K562 (cell line): ENCODE measurements around the gene POLR3GL. TPM values are rescaled to one million over a fixed set of nuclear protein-coding genes. Genes with fewer than 3 reads are reported as not detected.

Experiments
- CHD2 ChIP-seq: IDR thresholded peaks from 2 replicates; pipeline ENCODE4 v1.6.1; 2011; ENCODE audit warnings: low read depth, low read length
- CREBBP ChIP-seq: IDR thresholded peaks from one replicate; pipeline ENCODE4 v1.6.1; 2012; ENCODE audit warnings: low read depth, mild to moderate bottlenecking, control low read depth, inconsistent platforms, low read length
- CTBP1 ChIP-seq: fragments of 450-650 bp; IDR thresholded peaks from 2 replicates; pipeline ENCODE4 v1.6.1; 2016; ENCODE audit warnings: borderline replicate concordance
- ETV5 ChIP-seq: sonication (generic); formaldehyde crosslinking; IDR thresholded peaks from 2 replicates; pipeline ENCODE4 v1.4.0; 2020; ENCODE audit warnings: low read depth, mild to moderate bottlenecking, missing genetic modification reagents
- FOSL1 ChIP-seq: fragments of 200-800 bp; sonication (Bioruptor generic); conservative IDR thresholded peaks from 2 replicates; pipeline ENCODE4 v1.6.1; 2016; ENCODE audit warnings: missing genetic modification characterization, missing compliant biosample characterization
- KAT2B ChIP-seq: IDR thresholded peaks from one replicate; pipeline ENCODE4 v1.6.1; 2012; ENCODE audit warnings: low read depth, mild to moderate bottlenecking, control low read depth, inconsistent platforms, low read length, moderate library complexity
- KLF10 ChIP-seq: fragments of 250-450 bp; sonication (Bioruptor Pico); IDR thresholded peaks from 2 replicates; pipeline ENCODE4 v1.6.1; 2021; ENCODE audit warnings: matching md5 sums
- MEF2A ChIP-seq: IDR thresholded peaks from 2 replicates; pipeline ENCODE4 v1.6.1; 2011; ENCODE audit warnings: low read depth, mild to moderate bottlenecking, low read length, moderate library complexity; ENCODE audit not compliant: control insufficient read depth
- NFE2 ChIP-seq: IDR thresholded peaks from 2 replicates; pipeline ENCODE4 v1.6.1; 2014; ENCODE audit warnings: antibody characterized with exemption, low read depth
- POLR2G ChIP-seq: fragments of 200-400 bp; formaldehyde crosslinking; IDR thresholded peaks from 2 replicates; pipeline ENCODE4 v1.6.1; 2017; ENCODE audit warnings: low read depth, mild to moderate bottlenecking, antibody characterized with exemption, low read length, moderate library complexity
- SMARCA5 ChIP-seq: fragments of 450-650 bp; IDR thresholded peaks from 2 replicates; pipeline ENCODE4 v1.6.1; 2016
- ZNF121 ChIP-seq: sonication (generic); formaldehyde crosslinking; conservative IDR thresholded peaks from 2 replicates; pipeline ENCODE4 v1.8.0; 2022; ENCODE audit warnings: missing genetic modification reagents
- ZNF695 ChIP-seq: fragments of 450-650 bp; formaldehyde crosslinking; IDR thresholded peaks from 2 replicates; pipeline ENCODE4 v1.4.0; 2020; ENCODE audit warnings: mild to moderate bottlenecking, moderate library complexity
- polyA plus RNA-seq, 8 experiments: library from polyadenylated mRNA; depleted of rRNA in 4 of 8; stranded (reverse) in 5 of 8; unstranded in 3 of 8; fragments of >200 nt; fragmentation: Nextera tagmentation in 2 of 8; fragmentation: Illumina TruSeq in 1 of 8; extraction: Ambion mirVana in 2 of 8; extraction: Trizol in 1 of 8; gene quantifications; 2 replicates each; pipeline versions ENCODE4 v1.2.1 to v1.2.3, GENCODE V29; 2011 to 2014; ENCODE audit warnings: inconsistent platforms in 1 of 8, missing spikeins in 1 of 8
- total RNA-seq, 7 experiments: library from RNA; depleted of rRNA in 6 of 7; stranded (reverse); fragments of >200 nt in 6 of 7; fragmentation: Illumina TruSeq in 2 of 7; extraction: Trizol in 2 of 7; gene quantifications; 2 replicates each; pipeline versions ENCODE4 v1.2.1 to v1.2.3, GENCODE V29; 2011 to 2021; ENCODE audit warnings: low replicate concordance in 1 of 7
- TF ChIP-seq, protein P1 (sequence below): fragments of 250-450 bp; sonication (Bioruptor Pico); IDR thresholded peaks from 2 replicates; pipeline ENCODE4 v1.5.0; 2021; ENCODE audit warnings: mild to moderate bottlenecking, moderate library complexity
- TF ChIP-seq, protein P2 (sequence below), 3 experiments: fragments of 200-800 bp in 1 of 3; fragments of 250-450 bp in 1 of 3; fragments of 450-650 bp in 1 of 3; sonication (Bioruptor Pico) in 1 of 3; sonication (Bioruptor generic) in 1 of 3; formaldehyde crosslinking in 1 of 3; IDR thresholded peaks; 2 replicates each; pipeline versions ENCODE4 v1.6.1 to v1.8.0; 2016 to 2022; ENCODE audit warnings: mild to moderate bottlenecking in 2 of 3, missing genetic modification characterization in 2 of 3, missing compliant biosample characterization in 1 of 3, moderate library complexity in 1 of 3
- TF ChIP-seq, protein P3 (sequence below), 2 experiments: fragments of 250-450 bp in 1 of 2; fragments of 450-650 bp in 1 of 2; sonication (Bioruptor Pico) in 1 of 2; IDR thresholded peaks; 2 replicates each; pipeline versions ENCODE4 v1.6.1 to v1.8.0; 2016 to 2021; ENCODE audit warnings: mild to moderate bottlenecking in 2 of 2, moderate library complexity in 2 of 2, missing compliant biosample characterization in 1 of 2, missing genetic modification characterization in 1 of 2
- TF ChIP-seq, protein P4 (sequence below), 3 experiments: fragments of 200-800 bp in 1 of 3; sonication (Bioruptor generic) in 1 of 3; sonication (generic) in 1 of 3; formaldehyde crosslinking in 1 of 3; IDR thresholded peaks; 2 replicates each; pipeline versions ENCODE4 v1.6.1 to v1.8.0; 2016 to 2022; ENCODE audit warnings: mild to moderate bottlenecking in 2 of 3, missing compliant biosample characterization in 2 of 3, missing genetic modification characterization in 2 of 3, missing genetic modification reagents in 1 of 3

POLR3GL gene
- total and polyA plus RNA-seq, 9 of the 15 experiments (the other 6 are each of a cell fraction or from before 2014, with no cell fraction given): 14.6 to 48.4 (median 38.2) TPM

DNA sequence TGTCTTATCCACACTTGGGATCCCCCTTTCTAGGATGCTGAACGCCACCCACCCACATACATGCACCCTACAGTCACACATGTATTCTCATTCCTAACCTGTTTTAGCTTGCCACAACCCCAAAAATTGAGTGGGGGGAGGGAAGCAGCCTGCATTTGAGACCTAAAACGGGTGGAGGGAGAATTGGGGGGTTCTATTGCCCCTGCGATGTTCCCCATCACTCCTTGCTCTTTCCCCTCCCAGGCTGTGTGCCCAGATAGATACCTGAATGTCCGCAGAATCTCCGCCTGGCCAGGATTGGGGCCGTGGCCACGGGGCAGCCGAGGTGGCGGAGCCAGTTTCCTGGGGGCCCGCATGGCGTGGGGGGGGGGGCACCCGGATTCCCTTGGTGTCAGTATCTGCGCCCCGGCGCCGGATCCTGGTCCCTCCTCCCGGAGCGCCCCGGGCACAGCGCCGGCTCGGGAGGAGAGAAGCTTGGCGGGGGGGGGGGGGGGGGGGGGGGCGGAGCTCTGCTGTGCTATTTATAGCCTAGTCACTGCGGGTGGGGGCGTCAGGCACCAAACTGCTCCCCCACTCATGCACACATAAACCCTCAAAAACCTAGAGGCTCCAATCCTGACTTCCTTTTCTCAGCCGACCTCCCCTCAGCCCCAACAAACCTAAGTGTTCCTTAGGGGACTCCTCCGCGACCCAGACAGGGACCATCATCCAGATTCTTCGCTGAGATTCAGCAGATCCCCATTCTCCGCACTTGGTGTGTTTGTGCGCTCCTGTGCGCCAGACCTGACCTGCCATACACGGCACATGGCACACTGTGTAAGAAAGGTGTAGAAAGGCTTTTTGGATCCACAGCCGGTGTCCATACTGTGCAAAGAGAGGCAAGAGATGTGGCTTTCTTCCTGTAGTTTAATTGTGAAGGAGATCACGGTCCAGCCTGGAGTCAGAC, 2.1 kb upstream of the POLR3GL start (continued):
- TF ChIP-seq POLR2G: 0 out of 2 replicates have a peak, but pooled peaks have one; percentile 29
- TF ChIP-seq, protein P1, sequence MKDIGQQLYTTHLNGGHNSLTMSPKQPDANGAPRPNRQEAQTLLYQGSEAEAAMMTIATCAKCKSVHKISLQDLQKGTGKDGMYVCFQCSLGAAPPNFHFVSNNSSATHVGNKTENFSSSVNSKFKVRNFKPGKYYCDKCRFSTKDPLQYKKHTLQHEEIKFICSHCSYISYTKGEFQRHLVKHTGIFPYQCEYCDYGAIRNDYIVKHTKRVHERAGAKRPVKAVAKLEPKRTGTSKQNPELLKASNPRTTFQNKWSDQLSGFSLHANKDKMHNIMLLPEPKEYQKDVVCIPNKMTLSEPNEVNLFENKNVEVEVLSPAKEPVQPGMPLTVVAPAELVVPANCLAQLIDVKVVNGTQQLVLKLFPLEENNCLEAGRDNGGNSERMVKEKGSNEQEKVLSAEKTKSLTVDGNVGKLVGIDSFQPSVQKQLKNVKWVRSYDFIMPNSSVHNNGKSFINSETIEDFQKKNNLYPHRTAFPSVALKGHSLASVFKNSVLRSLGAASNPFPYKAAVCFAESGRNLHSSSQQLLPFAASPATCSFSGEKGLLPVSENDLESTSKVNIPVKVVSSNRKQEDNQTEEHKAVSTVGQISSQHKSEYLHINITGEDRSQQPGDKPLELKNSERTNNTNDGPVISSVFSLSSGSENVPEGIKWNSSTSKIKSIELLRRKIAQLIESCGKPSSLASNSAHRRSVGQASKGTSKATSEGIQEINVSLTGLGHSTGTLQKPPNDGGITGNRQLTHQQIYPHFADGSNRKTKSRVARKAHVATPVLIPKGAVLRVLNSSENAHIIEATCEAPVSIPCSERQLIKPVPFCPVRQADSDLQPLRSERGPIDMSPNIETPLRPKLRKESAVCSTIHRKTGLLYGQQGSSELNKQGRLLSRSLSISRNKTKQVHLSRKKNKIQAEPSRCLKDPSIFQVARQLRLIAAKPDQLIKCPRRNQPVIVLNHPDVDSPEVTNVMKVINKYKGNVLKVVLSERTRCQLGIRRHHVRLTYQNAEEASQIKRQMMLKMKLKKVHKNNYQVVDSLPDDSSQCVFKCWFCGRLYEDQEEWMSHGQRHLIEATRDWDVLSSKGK (CRISPR knock-in tag): no peak
- no peak for TF ChIP-seq ZNF695 (CRISPR knock-in tag)
- TF ChIP-seq KAT2B: no peak
- 0 out of 2 replicates have a peak, but pooled peaks have one; percentile 25 for TF ChIP-seq ETV5
- TF ChIP-seq, protein P2, sequence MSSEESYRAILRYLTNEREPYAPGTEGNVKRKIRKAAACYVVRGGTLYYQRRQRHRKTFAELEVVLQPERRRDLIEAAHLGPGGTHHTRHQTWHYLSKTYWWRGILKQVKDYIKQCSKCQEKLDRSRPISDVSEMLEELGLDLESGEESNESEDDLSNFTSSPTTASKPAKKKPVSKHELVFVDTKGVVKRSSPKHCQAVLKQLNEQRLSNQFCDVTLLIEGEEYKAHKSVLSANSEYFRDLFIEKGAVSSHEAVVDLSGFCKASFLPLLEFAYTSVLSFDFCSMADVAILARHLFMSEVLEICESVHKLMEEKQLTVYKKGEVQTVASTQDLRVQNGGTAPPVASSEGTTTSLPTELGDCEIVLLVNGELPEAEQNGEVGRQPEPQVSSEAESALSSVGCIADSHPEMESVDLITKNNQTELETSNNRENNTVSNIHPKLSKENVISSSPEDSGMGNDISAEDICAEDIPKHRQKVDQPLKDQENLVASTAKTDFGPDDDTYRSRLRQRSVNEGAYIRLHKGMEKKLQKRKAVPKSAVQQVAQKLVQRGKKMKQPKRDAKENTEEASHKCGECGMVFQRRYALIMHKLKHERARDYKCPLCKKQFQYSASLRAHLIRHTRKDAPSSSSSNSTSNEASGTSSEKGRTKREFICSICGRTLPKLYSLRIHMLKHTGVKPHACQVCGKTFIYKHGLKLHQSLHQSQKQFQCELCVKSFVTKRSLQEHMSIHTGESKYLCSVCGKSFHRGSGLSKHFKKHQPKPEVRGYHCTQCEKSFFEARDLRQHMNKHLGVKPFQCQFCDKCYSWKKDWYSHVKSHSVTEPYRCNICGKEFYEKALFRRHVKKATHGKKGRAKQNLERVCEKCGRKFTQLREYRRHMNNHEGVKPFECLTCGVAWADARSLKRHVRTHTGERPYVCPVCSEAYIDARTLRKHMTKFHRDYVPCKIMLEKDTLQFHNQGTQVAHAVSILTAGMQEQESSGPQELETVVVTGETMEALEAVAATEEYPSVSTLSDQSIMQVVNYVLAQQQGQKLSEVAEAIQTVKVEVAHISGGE (CRISPR knock-in tag; IDR thresholded peaks at IDR 0.05): 0 out of 6 replicates have a peak, but pooled peaks of 1 of the 3 experiments have one; percentile 24
- TF ChIP-seq CTBP1: no peak
- TF ChIP-seq FOSL1: no peak
- no peak for TF ChIP-seq CREBBP
- TF ChIP-seq MEF2A: peak; percentile 89
- TF ChIP-seq KLF10: no peak
- peak; percentile 38 for TF ChIP-seq NFE2
- TF ChIP-seq, protein P3, sequence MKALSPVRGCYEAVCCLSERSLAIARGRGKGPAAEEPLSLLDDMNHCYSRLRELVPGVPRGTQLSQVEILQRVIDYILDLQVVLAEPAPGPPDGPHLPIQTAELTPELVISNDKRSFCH (CRISPR knock-in tag; IDR thresholded peaks at IDR 0.05): no peak
- TF ChIP-seq, protein P3 (tag; IDR thresholded peaks at IDR 0.05): no peak
- TF ChIP-seq CHD2: no peak
- TF ChIP-seq SMARCA5: peak; percentile 14; the same call in 1 of the 2 replicates
- peak; percentile 25; the same call in 1 of the 2 replicates for TF ChIP-seq ZNF121 (CRISPR knock-in tag)
- TF ChIP-seq, protein P4, sequence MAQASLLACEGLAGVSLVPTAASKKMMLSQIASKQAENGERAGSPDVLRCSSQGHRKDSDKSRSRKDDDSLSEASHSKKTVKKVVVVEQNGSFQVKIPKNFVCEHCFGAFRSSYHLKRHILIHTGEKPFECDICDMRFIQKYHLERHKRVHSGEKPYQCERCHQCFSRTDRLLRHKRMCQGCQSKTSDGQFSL (CRISPR knock-in tag; IDR thresholded peaks at IDR 0.05): peak; percentile 39; the same call in 1 of the 2 replicates
- TF ChIP-seq, protein P4 (tag; IDR thresholded peaks at IDR 0.05): peak in 1 of 2 experiments; percentile 97; a peak in 2 of 4 replicates
